Neuronal stem cell (in vitro differentiated cells): ENCODE results near the gene CCNB2.

Experiments
- DNase-seq: peaks from one replicate; pipeline ENCODE4 v3.0.0-alpha.2; 2013; ENCODE audit warnings: low spot score
- H2AFZ ChIP-seq: one replicate; pipeline ENCODE4 v1.6.1; 2013; ENCODE audit warnings: mild to moderate bottlenecking, low read length, inconsistent platforms
- H2AK5ac ChIP-seq: 2 replicates; pipeline ENCODE4 v1.6.1; 2013; ENCODE audit warnings: low read depth, mild to moderate bottlenecking, inconsistent platforms, low read length, moderate library complexity, mixed read lengths
- H2BK120ac ChIP-seq: 2 replicates; pipeline ENCODE4 v1.6.1; 2013; ENCODE audit warnings: low read depth, mild to moderate bottlenecking, inconsistent platforms, low read length, moderate library complexity, mixed read lengths
- H2BK12ac ChIP-seq: one replicate; pipeline ENCODE4 v1.6.1; 2013; ENCODE audit warnings: low read length, inconsistent platforms
- H2BK15ac ChIP-seq: 2 replicates; pipeline ENCODE4 v1.6.1; 2013; ENCODE audit warnings: mild to moderate bottlenecking, low read length, inconsistent platforms, mixed read lengths
- H2BK5ac ChIP-seq: one replicate; pipeline ENCODE4 v1.6.1; 2013; ENCODE audit warnings: inconsistent platforms, mild to moderate bottlenecking, low read length, moderate library complexity
- H3K14ac ChIP-seq: one replicate; pipeline ENCODE4 v1.6.1; 2013; ENCODE audit warnings: low read length, inconsistent platforms
- H3K18ac ChIP-seq: 2 replicates; pipeline ENCODE4 v1.6.1; 2013; ENCODE audit warnings: low read length, inconsistent platforms
- H3K23ac ChIP-seq: 2 replicates; pipeline ENCODE4 v1.6.1; 2013; ENCODE audit warnings: low read depth, mild to moderate bottlenecking, mixed read lengths, low read length, inconsistent platforms; ENCODE audit not compliant: poor library complexity
- H3K27ac ChIP-seq: replicated peaks from 3 replicates; pipeline ENCODE4 v1.5.1; 2013; ENCODE audit warnings: low read length, inconsistent platforms
- H3K27me3 ChIP-seq, 3 experiments: 2 replicates each; pipeline ENCODE4 v1.6.1; 2013; ENCODE audit warnings: low read length in 3 of 3, mild to moderate bottlenecking in 2 of 3, inconsistent platforms in 1 of 3, low read depth in 1 of 3, mixed read lengths in 1 of 3, moderate library complexity in 1 of 3; ENCODE audit not compliant: control insufficient read depth in 3 of 3, insufficient read depth in 3 of 3
- H3K36me3 ChIP-seq, 2 donors: replicated peaks in 1 of 2; 2 replicates each; pipeline ENCODE4 v1.6.1; 2013; ENCODE audit warnings: low read length in 2 of 2; ENCODE audit not compliant: control insufficient read depth in 2 of 2, insufficient read depth in 2 of 2
- H3K4ac ChIP-seq: 2 replicates; pipeline ENCODE4 v1.6.1; 2013; ENCODE audit warnings: inconsistent platforms, mild to moderate bottlenecking, low read length, moderate library complexity
- H3K4me1 ChIP-seq, 2 donors: 1 replicate in 1 of 2; 2 replicates in 1 of 2; pipeline ENCODE4 v1.6.1; 2013; ENCODE audit warnings: low read length in 2 of 2, low read depth in 1 of 2; ENCODE audit not compliant: control insufficient read depth in 2 of 2, insufficient read depth in 1 of 2
- H3K4me2 ChIP-seq: one replicate; pipeline ENCODE4 v1.6.1; 2013; ENCODE audit warnings: mild to moderate bottlenecking, low read length, inconsistent platforms; ENCODE audit not compliant: insufficient read depth, poor library complexity, severe bottlenecking
- H3K4me3 ChIP-seq, 2 donors: 2 replicates each; pipeline ENCODE4 v1.5.1; 2013; ENCODE audit warnings: low read length in 2 of 2, mild to moderate bottlenecking in 2 of 2, inconsistent platforms in 1 of 2, moderate library complexity in 1 of 2
- H3K79me1 ChIP-seq: one replicate; pipeline ENCODE4 v1.6.1; 2013; ENCODE audit warnings: low read depth, mild to moderate bottlenecking, inconsistent platforms, low read length, moderate library complexity
- H3K9ac ChIP-seq: one replicate; pipeline ENCODE4 v1.6.1; 2013; ENCODE audit warnings: mild to moderate bottlenecking, low read depth, low read length, inconsistent platforms; ENCODE audit not compliant: poor library complexity
- H3K9me3 ChIP-seq, 2 donors: replicated peaks in 1 of 2; 2 replicates each; pipeline versions ENCODE3 to v1.6.1; 2013; ENCODE audit warnings: low read length in 2 of 2, mild to moderate bottlenecking in 2 of 2, inconsistent platforms in 1 of 2, low read depth in 1 of 2, mixed read lengths in 1 of 2, moderate library complexity in 1 of 2; ENCODE audit not compliant: control insufficient read depth in 2 of 2, insufficient read depth in 1 of 2
- H4K8ac ChIP-seq: one replicate; pipeline ENCODE4 v1.6.1; 2013; ENCODE audit warnings: low read depth, mild to moderate bottlenecking, inconsistent platforms, low read length, moderate library complexity
- H4K91ac ChIP-seq: one replicate; pipeline ENCODE4 v1.6.1; 2013; ENCODE audit warnings: low read length, low read depth, mild to moderate bottlenecking, inconsistent platforms; ENCODE audit not compliant: poor library complexity
- WGBS, 2 donors: extraction: QIAGEN DNeasy Blood & Tissue Kit; methylation state at CpG; one replicate each; pipeline ENCODE4 v1.1.7; 2013; ENCODE audit warnings: missing lambda C conversion rate in 2 of 2, mixed read lengths in 1 of 2; ENCODE audit not compliant: insufficient read length in 2 of 2, insufficient replicate concordance in 1 of 2; ENCODE audit errors: extremely low coverage in 2 of 2; 5-methylcytosine and 5-hydroxymethylcytosine counted together

CCNB2 gene

GRCh38 chr15:59069430-59069829, 35.5 kb upstream of the CCNB2 start:
- no peak overlapping the region for H4K8ac ChIP-seq
- H3K9ac ChIP-seq: no peak overlapping the region
- no peak overlapping the region for H2AFZ ChIP-seq
- H4K91ac ChIP-seq: no peak overlapping the region
- H3K79me1 ChIP-seq: peaks cover 1% of the 10 kb centered on the region
- H3K4me3 ChIP-seq: no peak overlapping the region
- H3K27ac ChIP-seq: no peak overlapping the region
- H3K4me2 ChIP-seq: no peak overlapping the region
- H3K36me3 ChIP-seq: peaks cover 11 to 92% of the 10 kb centered on the region in 2 donors
- no peak overlapping the region for H3K23ac ChIP-seq
- no peak for DNase-seq
- no peaks in the 10 kb centered on the region for H3K27me3 ChIP-seq
- no CpG with 5 or more reads among the region's 1 CpG for WGBS, 2 donors
- H3K4me1 ChIP-seq: no peaks in the 10 kb centered on the region
- no peak overlapping the region for H3K14ac ChIP-seq
- peaks cover 0 to 10% of the 10 kb centered on the region in 2 donors for H3K9me3 ChIP-seq
- no peak overlapping the region for H3K4ac ChIP-seq
- H2BK12ac ChIP-seq: no peak overlapping the region
- no peak overlapping the region for H2BK15ac ChIP-seq
- no peak overlapping the region for H2BK120ac ChIP-seq
- no peak overlapping the region for H3K18ac ChIP-seq
- H2AK5ac ChIP-seq: no peak overlapping the region
- H2BK5ac ChIP-seq: no peak overlapping the region

- no peak overlapping the region for H2AK5ac ChIP-seq
- no peak overlapping the region for H3K4ac ChIP-seq
- H3K27ac ChIP-seq: no peak overlapping the region
- WGBS, 2 donors: no CpG with 5 or more reads among the region's 1 CpG
- peaks cover 0 to 10% of the 10 kb centered on the region in 2 donors for H3K9me3 ChIP-seq
- H3K36me3 ChIP-seq: peaks cover 5 to 78% of the 10 kb centered on the region in 2 donors
- no peak overlapping the region for H3K4me2 ChIP-seq
- no peak overlapping the region for H3K18ac ChIP-seq
- no peak overlapping the region for H2BK120ac ChIP-seq
- DNase-seq: no peak
- no peak overlapping the region for H3K9ac ChIP-seq
- no peak overlapping the region for H2BK12ac ChIP-seq
- H3K23ac ChIP-seq: no peak overlapping the region
- no peaks in the 10 kb centered on the region for H3K27me3 ChIP-seq
- peaks cover 1% of the 10 kb centered on the region for H3K79me1 ChIP-seq
- H4K91ac ChIP-seq: no peak overlapping the region
- no peaks in the 10 kb centered on the region for H3K4me1 ChIP-seq
- H2BK5ac ChIP-seq: no peak overlapping the region
- H3K4me3 ChIP-seq: no peak overlapping the region
- H3K14ac ChIP-seq: no peak overlapping the region
- no peak overlapping the region for H4K8ac ChIP-seq
- no peak overlapping the region for H2AFZ ChIP-seq
- H2BK15ac ChIP-seq: no peak overlapping the region
Measured at GRCh38 chr15:59074607-59075006, 30.3 kb upstream of the CCNB2 start.

- no CpG with 5 or more reads among the region's 2 CpGs for WGBS, 2 donors
Measured at GRCh38 chr15:59087731-59088130, 17.2 kb upstream of the CCNB2 start.

GRCh38 chr15:59094077-59094476, 10.9 kb upstream of the CCNB2 start:
- no peak overlapping the region for H2BK15ac ChIP-seq
- no peak overlapping the region for H2BK12ac ChIP-seq
- no peak overlapping the region for H3K14ac ChIP-seq
- H3K27me3 ChIP-seq: no peaks in the 10 kb centered on the region
- H3K18ac ChIP-seq: no peak overlapping the region
- H4K91ac ChIP-seq: no peak overlapping the region
- DNase-seq: no peak
- H3K36me3 ChIP-seq: peaks cover 7 to 93% of the 10 kb centered on the region in 2 donors
- H3K9ac ChIP-seq: no peak overlapping the region
- H3K9me3 ChIP-seq: no peaks in the 10 kb centered on the region
- H3K4me2 ChIP-seq: no peak overlapping the region
- no peaks in the 10 kb centered on the region for H3K79me1 ChIP-seq
- no peak overlapping the region for H3K23ac ChIP-seq
- no peak overlapping the region for H3K4me3 ChIP-seq
- no peak overlapping the region for H2AFZ ChIP-seq
- no peak overlapping the region for H2BK120ac ChIP-seq
- no peaks in the 10 kb centered on the region for H3K4me1 ChIP-seq
- no peak overlapping the region for H2BK5ac ChIP-seq
- no peak overlapping the region for H3K27ac ChIP-seq
- WGBS, 2 donors: no CpG with 5 or more reads among the region's 1 CpG
- no peak overlapping the region for H3K4ac ChIP-seq
- no peak overlapping the region for H4K8ac ChIP-seq
- no peak overlapping the region for H2AK5ac ChIP-seq

More at GRCh38 chr15:59087731-59088130, 17.2 kb upstream of the CCNB2 start:
- Histone ChIP-seq H4K91ac (no peak overlapping the region), H2BK15ac (no peak overlapping the region), H2AK5ac (no peak overlapping the region), H3K4me2 (no peak overlapping the region), H3K27ac (no peak overlapping the region), H3K9ac (no peak overlapping the region), H3K36me3 (peaks cover 15 to 97% of the 10 kb centered on the region in 2 donors), H3K79me1 (no peaks in the 10 kb centered on the region), H3K27me3 (no peaks in the 10 kb centered on the region), H4K8ac (no peak overlapping the region), H3K4me1 (no peaks in the 10 kb centered on the region), H3K14ac (no peak overlapping the region), H3K18ac (no peak overlapping the region), H3K9me3 (no peaks in the 10 kb centered on the region), H2AFZ (no peak overlapping the region), H2BK12ac (no peak overlapping the region), H3K23ac (no peak overlapping the region), H2BK5ac (no peak overlapping the region), H3K4ac (no peak overlapping the region), H2BK120ac (no peak overlapping the region), H3K4me3 (no peak overlapping the region)
- DNase-seq: no peak
